GM19099 (cell line): ENCODE measurements around the gene IL15RA.

Experiments used
- POLR2A ChIP-seq: IDR thresholded peaks from 3 replicates; pipeline ENCODE4 v1.6.1; 2011; ENCODE audit warnings: low read depth; ENCODE audit not compliant: insufficient read length; ENCODE audit errors: extremely low read depth

IL15RA gene

DNA sequence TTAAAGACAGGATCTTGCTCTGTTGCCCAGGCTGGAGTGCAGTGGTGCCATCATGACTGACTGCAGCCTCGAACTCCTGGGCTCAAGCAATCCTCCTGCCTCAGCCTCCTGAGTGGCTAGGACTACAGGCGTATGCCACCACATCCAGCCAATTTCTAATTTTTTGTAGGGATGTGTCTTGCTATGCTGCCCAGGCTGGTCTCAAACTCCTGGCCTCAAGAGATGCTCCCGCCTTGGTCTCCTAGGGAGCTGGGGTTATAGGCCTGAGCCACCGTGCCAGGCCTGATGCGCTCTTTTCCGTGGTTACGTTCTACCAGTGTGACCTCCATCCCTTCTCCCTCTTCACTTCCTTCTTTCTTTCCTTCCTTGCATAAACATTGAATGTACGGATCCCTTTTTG is 34.2 kb upstream of the IL15RA start:
- TF ChIP-seq POLR2A = no peak

DNA sequence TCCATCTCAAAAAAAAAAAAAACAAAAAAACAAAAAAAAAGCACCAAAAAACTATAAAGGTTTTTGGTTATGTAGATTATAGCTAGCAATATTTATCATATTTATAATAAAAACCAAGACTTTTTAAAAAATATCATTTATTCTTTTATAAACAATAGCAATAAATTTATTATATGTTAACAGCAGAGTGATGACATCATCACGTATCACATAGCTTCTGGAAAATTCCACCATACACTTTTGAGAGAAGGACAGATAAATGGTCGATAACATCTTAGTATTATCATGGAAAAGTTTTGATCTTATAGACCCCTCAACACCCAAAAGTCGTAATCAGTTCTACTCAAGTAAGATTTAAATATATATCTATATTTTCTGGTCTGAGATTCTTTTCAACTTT is 33.2 kb upstream of the IL15RA start:
- TF ChIP-seq POLR2A = no peak

DNA sequence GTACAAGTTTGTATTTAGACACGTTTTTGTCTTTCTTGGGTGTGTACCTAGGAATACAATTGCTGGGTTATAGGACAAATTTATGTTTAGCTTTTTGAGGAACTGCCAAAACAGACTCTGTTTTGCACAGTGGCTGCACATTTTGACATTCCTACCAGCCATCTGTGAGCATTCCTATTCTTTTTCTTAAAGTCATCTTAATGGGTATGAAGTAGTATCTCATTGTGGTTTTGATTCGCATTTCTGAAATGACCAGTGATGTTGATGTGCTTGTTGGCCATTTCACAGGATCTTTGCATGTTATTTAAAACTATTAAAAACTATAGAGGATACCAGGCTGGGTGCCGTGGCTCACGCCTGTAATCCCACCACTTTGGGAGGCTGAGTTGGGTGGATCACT is 32.6 kb upstream of the IL15RA start:
- no peak for TF ChIP-seq POLR2A

DNA sequence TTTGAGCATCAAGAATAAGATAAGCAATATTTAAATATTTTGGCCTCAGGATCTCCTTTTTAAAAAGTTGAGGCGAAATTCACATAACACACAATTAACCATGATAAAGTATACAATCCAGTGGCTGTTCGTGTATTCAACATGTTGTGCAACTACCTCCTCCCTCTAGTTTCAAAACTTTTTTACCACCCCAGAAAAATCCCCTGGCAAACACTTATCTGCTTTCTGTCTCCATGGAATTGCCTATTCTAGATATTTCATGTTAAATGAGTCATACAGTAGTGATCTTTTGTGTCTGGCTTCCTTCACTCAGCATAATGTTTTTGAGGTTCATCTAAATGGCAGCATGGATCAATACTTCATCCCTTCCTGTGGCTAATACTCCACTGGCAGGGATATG is 31.8 kb upstream of the IL15RA start:
- TF ChIP-seq POLR2A = no peak

DNA sequence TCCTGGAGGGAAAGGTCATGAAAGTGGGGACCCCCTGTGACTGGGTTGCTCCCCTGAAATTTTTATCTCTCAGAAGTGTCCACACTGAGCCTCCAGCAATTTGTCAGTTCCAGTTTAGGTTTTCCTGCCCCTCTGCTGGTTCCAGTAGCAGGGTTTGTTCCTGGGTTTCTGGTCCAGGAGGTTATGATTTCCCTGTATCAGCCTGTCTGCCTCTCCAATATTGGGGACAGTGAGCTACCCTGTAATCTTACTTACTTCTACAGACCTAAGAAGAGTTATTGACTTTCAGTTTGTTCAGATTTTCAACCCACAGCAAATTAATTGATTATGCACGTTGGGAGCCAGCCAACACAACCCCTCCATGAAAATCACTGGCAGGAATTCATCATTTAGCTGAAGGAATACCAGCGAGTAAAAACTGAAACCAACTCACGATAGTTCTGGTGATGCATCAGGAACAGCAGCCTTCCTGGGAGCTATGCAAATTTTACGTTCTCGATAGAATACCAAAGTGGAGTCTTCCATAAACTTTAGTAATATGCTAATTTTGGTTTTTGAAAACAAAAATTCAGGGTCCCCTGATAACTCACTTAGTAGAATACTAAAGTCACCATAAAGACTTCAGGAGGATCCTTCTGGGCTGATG is 31.3 kb upstream of the IL15RA start:
- TF ChIP-seq POLR2A = no peak

DNA sequence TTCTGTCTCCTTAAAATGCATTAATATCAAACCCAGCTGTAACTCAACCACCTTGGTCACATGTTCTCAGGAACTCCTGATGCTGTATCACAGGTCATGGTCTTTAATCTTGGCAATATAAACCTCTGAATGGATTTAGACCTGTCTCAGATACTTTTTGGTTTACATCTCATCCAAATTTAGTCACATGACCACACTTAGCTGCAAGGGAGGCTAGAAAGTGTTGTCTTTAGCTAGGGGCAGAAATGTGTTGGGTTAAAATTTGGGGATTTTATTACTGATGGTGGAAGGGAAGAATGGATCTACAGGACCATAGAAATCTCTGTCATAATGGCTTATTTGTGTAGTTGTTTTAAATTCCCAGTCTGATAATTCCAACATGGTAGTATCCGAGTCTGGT is 29.6 kb upstream of the IL15RA start:
- TF ChIP-seq POLR2A = no peak

DNA sequence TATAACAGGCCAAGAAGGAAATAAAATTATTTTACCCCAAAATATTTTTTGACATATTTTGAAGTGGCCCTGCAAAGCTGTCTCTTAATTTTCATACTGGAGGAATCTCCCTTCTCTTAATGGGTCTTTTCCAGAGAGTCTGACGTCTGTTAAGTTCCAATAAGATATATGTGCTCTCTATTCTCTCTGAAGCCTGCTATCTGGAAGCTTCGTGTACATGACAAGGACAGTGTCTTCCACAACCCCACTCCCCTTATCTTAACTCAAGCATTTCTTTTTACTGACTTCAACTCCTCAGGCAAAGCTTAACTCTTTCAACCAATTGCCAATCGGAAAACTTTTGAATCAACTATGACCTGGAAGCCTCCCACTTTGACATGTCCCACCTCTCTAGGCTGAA is 29.2 kb upstream of the IL15RA start:
- no peak for TF ChIP-seq POLR2A

DNA sequence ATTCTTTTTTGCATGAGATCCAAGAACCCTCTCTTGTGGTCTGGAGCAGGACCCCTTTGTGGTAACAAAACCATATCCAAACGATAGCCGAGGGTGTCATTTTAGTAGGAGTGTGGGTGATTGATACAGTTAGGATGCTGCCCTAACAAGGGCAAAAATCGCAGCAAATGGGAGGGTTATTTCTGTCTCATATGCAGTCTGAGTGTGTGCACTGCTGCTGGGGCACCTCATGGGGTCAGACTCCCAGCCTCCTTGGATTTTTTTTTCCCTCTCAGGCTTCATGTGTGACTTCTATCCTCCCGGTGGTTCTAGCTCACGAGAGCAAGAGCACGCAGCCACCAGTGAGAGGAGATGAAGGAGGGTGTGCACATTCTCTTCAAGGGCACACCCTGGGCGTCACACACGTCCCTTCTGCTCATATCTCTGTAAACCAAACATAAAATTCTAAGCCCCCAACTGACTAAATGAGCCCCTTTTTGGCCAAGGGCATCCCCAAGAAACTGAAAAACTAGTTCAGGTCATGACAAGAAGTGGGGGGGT is 28.6 kb upstream of the IL15RA start:
- no peak for TF ChIP-seq POLR2A

DNA sequence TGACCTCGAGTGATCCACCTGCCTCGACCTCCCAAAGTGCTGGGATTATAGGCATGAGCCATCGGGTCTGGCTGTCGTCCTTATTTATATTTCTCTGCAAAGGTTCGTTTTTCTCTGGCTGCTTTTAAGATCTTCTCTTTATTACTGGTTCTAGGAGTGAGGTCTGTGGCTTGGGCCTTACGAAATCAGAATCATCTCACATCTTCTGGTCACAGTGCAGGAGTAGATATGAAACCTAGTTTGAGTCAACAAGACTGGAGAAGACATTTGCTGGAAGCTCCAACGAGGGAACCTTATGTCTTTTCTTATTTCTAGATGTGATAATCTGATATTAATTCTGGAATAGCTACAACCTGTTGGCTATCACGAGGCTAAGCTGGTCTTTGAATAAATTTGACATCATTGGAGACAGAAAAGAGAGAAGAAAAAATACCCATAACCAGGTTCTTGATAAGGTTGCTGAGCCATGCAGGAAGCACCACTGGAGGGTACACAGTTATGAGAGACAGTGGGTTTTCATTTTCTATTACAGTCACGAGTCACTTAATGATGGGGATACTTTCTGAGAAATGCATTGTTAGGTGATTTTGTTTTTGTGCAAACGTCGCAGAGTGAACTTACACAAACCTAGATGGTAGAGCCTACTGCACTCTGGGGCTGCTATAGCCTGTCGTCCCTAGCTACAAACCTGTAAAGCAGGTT is 25.6 kb upstream of the IL15RA start:
- TF ChIP-seq POLR2A = no peak

DNA sequence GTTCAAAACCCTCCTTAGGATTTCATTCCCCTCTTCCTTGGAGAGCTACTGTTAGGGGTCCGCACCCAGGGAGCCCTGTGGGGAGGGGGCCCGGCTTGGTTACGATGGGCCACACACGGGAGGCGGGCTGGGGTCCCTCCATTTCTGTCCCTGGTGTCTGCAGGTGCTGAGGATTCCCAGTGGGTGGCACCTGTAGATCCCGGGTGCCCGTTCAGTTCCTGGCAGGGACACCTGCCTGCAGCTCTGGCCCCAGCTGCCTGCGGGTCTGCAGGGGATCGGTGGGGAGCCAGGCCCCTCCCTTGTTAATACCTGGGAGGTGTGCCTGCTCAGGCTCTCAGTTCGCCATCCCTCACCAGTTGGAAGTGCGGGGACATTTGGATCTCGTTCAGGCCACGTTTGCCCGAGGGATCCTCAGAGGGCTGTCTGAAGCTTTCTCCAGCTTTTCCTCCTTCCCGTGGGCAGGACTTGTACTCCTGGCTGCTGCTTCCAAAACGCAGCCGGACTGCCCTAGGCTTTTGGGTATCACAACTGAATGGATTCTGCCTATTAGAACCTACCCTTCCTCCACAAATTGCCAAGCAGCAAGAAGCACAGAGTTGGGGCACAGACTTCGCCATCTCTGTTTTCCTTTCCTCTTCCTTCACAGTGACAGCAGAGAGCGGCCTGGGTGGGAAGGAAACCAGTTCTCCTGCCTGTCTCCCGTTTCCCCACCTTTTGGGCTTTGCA is 22.3 kb upstream of the IL15RA start:
- no peak for TF ChIP-seq POLR2A

DNA sequence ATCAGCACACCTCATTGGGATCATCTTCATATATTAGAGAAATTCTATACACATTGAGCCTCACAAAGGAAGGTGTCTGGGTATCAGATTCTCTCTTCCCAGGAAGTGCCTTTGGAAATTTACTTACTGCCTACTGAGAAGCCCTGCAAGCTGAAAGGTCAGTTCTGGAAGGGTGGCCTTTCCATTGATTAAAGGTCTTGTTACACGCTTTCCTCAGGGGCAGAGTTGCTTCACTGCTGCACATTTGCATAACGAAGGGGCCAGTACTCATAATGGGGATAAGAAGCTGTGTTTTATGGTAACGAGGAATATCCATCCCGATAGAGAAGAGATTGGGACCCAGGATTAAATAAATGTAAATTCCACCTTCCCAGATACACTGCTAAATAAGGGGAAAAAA is 19.4 kb upstream of the IL15RA start:
- no peak for TF ChIP-seq POLR2A

DNA sequence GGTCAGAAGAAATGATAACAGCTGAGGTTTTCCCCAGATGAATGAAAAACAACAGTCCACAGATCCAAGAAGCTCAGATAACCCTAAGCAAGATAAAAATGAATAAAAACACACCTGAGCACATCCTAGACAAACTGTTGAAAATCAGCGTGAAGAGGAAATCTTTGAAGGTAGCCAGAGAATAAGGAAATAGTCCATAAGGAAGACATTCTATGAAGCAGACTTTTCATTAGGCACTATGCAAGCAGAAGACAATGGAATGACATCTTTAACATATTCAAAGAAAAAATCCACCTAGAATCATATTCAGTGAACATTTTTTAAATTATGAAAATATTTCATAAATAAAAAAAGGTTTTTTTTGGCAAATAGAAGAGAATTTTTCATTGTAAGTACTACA is 15.1 kb upstream of the IL15RA start:
- TF ChIP-seq POLR2A = no peak

DNA sequence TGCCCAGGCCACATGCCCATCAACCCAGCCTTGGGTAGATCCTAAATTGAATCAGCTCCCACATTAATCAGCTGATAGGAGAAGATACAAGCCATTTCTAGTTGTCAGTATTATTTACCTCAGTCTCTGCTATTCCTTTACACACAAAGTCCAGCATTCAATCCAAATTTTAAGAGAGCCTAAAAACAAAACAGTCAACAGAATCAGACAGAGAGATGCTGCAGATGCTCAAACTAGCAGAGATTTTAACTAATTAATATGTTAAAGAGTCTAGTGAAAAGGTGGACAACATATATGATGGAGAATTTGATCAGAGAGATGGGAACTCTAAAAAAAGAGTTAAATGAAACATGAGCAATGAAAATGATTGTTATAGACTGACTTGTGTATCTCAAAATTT is 14.4 kb upstream of the IL15RA start:
- TF ChIP-seq POLR2A = no peak

DNA sequence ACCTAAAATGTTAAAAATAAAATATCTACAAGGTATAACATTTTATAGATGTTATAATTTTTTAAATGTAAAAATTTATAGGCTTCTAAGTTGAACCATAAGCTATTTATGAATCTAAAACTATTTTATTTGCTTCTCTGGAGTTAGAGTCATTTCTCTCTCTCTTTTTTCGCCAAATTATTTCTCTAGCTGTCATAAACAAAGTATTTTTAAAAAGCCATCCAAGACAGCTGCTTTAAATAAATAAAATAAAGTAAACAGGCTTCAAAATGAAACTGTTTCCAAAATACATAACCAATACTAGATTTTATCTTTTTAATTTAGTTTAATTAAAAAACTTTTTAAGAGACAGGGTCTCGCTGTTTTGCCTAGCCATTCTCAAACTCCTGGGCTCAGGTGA is 12.4 kb upstream of the IL15RA start:
- no peak for TF ChIP-seq POLR2A

DNA sequence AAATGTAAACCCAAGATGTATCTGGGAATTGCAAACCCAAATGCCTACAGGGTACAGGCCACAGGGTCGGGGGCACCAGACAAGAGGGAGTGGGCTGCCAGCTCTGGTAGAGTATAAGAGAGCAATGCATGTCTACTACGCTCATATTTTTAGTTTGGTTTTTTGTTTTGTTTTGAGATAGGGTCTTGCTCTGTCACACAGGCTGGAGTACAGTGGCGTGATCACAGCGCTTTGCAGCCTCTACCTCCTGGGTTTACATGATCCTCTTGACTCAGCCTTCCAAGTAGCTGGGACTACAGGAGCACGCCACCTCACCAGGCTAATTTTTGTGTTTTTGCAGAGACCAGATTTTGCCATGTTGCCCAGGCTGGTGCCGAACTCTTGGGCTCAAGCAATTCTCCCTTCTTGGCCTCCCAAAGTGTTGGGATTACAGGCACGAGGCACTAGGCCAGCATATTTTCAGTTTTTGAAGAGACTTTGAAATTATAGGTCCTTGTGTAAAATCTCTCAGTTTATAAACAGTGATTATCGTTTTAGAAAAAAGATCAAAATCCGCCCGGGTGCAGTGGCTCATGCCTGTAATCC is 11.1 kb upstream of the IL15RA start:
- no peak for TF ChIP-seq POLR2A

DNA sequence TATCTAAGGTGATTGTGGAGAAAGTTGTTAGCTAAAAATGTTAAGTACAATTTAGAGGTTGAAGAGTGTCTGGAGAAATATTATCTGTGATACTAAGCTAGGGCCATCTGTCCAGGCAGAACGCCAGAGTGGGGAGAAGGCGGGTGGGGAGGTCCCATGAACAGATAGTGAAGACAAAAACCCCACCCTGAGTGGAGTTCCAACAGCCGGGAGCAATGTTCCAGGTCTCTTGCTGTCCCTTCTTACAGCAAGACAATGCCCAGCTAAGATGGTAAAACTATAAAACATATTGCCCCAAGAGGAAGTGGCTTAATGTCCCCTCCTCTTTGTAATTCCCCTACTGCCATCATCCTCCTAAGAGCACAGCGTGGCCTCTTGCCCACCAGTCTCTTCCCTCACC is 10.4 kb upstream of the IL15RA start:
- no peak for TF ChIP-seq POLR2A

DNA sequence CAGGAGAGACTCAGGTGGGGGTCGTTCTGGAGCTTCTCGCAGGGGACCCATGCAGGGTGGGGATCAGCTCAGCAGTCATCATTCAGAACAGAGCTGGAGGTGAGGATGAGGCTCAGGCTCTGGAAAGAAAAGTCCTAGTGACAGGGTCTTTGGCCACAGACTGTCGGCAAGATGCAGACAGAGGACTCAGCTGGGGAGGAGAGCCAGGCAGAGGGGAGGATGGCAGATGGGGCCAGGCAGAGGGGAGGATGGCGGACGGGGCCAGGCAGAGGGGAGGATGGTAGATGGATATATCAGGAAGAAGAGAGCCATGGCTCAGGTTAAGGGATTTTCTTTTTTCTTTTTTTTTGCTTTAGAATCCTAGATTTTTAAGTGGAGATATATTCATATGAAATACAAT is 7.7 kb upstream of the IL15RA start:
- no peak for TF ChIP-seq POLR2A

DNA sequence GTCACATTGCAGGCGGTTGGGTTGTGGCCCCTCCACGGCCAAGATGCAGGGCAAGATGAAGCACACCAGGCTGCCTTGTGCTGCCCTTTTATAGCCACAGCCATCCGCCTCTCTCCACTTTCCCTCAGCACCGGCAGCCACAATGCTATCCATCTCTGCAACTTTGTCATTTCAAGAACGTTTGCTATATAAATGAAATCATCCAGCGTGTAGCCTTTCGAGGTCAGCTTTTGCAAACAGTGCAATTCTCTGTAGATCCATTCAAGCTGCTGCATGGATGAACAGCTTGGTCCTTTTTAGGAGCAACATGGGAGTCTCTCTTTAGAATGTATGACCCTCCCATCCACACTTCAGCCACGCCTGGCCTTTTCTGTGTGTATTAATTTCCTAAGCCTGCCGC is 6.4 kb upstream of the IL15RA start:
- no peak for TF ChIP-seq POLR2A
